HG03575 (cell line): ENCODE data around the gene LSM12.

ENCODE experiments used
- ATAC-seq: cut with Tn5 transposase; IDR thresholded peaks from one replicate; pipeline ENCODE4 v1.9.1; 2021; ENCODE audit not compliant: unreplicated experiment, insufficient number of reproducible peaks, low FRiP score; ENCODE audit errors: extremely low read depth

The LSM12 gene

DNA sequence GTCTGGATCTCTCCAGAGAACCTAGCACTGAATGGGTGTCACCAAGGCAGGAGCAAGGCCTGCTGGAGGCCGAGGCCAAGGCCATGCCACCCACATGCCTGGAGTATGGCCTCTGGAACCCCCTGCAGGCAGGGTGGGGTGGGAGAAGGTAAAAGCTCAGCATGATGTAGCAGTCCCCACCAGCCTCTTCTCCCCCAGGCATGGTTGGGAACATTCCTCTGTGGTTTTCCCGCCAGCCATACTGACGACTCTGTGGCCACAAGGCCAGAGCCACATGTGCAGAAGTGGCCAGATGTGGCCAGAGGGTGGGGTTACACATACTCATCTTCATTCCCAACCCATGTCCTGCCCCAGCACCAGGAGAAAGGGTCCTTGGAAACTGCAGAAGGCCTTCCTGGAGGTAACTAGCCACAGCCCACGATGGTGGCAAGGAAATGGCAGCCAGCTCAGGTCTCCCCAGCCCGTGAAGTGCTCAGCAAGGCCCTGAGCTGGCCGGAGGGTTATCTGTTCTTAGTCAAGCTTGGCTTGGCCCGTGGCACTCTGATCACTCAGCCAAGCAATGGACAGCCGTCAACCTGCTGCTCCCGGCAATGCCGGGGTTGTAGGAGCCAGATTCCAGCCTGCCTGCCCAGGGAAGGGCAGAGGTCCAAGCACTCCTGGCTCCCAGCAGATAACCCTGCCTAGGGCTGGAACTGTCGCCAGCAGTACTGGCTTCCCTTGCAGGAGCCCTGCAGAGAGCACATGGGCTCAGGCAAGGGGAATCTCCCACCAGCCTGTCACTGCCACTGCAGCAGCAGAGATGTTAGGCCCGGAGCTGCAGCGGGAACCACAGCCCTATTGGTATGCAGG lies 30.9 kb upstream of the LSM12 start:
- no peak for ATAC-seq

DNA sequence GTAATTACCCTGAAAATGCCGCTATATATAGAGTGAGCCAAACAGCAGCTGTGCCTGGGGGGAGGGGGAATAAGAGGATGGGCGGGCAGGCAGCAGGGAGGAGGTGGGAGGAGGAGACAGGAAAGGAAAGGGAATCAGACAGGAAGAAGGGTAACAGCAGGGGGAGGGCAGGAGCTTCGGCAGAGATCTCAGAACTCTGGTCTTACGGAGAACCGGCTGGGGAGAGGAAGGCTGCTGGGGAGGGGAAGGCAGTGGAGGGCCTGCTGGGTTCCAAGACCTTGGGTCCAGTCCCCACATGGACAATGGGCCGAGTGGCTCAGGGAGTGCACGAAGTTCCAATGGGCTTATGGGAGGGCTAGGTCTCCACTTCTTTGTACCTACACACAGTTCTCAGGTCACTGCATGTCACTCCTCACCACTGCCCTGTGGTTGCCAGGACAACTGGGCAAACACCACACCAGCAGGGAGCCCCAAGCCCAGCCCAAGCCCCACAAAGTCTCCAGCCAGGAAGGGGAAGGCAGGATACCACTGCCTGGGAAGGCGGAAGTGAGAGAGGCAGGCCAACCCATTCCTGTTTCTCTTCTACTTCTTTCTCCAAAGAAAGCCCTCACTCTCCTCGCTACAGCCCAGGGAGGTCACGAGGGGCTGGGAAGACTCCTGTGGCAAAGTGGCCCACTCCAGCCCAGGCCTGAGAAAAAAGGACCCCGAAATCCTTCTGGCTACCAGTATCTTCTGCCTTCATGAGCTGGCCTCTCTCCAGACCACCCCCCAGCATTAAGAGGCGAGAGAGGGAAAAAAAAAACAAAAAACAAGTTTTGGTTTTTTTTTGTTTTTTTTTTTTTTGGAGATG lies 29.4 kb upstream of the LSM12 start:
- no peak for ATAC-seq

- no peak for ATAC-seq
Measured at GRCh38 chr17:44095388-44095646, 28.8 kb upstream of the LSM12 start.

- no peak for ATAC-seq
Measured at GRCh38 chr17:44094701-44095387, 28.4 kb upstream of the LSM12 start.

- no peak for ATAC-seq
Measured at GRCh38 chr17:44093231-44093900, 26.9 kb upstream of the LSM12 start.

- ATAC-seq = no peak
Measured at GRCh38 chr17:44092051-44092450, 25.6 kb upstream of the LSM12 start.

DNA sequence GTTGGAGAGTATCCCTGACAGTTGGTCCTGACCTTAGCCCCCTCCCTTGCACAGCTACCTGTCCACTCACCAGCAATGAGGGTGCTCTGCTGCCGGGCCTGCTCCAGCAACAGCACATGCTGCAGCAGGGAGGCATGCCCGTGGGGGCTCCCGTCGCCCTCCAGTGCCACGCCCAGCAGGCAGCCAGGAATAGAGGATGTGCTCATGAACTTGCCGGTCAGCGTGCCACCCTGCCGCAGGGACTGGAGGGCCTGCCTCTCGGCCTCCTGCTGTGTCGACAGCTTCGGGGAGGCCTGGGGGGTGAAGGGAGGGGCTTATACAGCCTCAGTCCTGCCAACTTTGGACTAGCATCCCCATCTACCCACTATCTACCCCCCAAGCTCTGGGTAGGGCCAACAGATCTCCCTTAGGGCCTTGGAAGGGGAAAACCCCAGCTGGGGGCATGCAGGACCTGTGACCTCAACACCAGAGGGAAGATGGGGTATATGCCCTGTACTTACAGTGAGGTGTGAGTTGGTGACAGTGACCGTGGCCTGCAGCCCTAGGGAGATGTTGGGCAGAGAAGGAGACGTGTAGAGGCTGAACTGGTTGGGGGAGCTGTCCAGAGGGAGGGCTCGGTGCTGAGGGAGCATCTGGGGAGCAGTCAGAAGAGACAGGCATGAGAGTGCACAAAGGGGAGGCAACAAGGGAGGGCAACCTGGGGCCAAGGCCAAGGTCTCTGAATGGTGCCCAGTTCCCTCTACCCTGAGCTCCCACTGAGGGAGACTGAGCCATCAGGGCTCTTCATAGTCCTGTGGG lies 24.9 kb upstream of the LSM12 start:
- no peak for ATAC-seq

- ATAC-seq = no peak
Measured at GRCh38 chr17:44088254-44088653, 21.8 kb upstream of the LSM12 start.

GRCh38 chr17:44087319-44087718 lies 20.8 kb upstream of the LSM12 start:
- no peak for ATAC-seq

DNA sequence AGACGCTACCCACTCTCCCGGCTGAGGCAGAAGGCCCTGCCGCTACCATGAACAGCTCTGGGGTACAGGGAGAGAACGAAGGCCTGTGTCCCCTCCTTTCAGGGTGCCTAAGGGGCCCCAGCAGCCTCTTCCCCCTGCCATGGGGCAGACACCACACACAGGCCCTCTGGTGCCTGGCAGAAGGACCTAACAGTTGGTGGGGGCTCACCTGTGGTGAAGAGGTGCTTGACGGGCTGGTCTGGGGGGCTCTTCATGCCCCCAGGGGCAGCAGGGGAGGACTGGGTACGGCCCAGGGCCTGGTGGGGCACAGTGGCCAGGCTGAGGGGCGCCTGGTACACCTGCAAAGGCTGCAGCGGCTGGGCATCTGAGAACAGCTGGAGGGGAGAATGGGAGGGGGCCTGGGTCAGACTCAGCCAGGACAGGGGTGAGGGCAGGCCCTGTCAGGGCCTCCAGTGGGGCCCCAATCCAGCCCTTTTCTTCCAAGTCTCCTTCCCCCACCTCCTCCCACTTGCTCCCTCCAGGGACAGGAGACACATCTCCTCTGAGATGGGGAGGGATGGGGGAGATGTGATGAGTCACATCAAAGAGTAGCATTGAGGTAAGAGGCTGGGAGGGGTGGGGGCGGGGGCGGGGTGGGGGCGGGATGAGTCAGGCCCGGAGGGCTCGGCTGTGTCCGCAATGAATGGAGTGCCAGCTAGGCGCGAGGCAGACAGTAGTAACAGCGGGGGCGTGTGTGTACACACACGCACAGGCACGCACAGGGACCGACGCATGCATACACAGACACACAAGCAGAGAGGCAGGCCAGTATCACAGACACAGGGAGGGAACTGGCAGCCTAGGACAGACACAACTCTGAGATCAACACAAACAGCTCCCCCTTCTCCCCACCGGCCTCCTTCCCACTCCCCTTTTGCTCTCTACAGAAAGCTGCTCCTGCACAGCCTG lies 20.2 kb upstream of the LSM12 start:
- no peak for ATAC-seq

DNA sequence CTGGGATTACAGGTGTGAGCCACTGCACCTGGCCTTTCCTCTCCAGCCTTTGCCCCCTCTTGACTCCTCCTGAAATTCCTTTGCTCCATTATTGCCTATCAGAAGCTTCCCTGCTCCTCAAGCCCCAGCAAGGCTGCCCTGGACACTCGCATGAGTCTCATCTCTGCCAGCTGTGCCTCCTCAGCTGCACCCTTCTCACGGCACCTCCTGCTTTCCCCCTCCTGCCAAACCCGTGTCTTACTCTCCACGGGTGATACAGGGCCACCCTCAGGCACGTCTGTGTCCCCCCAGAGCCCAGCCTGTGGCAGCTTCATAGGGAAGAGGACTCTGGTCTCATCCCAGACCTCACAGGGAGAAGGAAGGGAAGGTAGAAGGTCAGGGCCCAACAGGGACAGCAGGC lies 19.4 kb upstream of the LSM12 start:
- no peak for ATAC-seq

GRCh38 chr17:44084921-44085320 lies 18.4 kb upstream of the LSM12 start:
- ATAC-seq = no peak

GRCh38 chr17:44084131-44084538 lies 17.7 kb upstream of the LSM12 start:
- ATAC-seq = no peak

GRCh38 chr17:44083250-44083849 lies 16.9 kb upstream of the LSM12 start:
- ATAC-seq = no peak

DNA sequence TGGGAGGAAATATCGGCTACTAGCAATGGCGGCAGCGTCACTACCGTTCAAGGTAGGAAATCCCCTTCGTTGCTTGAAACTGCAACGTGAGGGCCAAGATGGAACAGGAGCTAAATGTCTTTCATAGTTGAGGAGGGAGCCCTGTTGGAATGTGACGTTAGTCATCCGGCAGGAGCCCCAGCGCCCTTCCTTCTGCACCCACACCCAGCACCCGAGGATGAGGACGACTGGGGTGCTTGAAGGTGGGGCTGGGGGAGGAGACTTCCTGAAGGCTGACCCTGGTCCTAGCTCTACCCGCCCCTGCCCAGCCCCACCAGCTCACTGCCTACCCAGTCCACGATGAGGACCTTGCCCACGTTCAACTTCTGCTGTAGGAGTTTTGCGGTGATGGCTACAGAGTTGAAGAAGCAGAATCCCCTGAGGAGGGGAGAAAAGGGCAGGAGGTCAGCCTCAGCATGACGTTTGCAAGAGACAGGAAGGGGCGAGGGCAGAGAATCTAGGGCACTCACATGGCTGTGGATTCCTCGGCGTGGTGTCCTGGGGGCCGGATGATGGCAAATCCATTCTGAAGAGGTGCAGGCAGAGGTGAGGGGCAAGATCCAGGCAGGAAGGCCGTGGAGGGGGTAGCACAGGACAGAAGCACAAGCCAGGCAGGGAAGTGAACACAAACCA lies 15.9 kb upstream of the LSM12 start:
- no peak for ATAC-seq

DNA sequence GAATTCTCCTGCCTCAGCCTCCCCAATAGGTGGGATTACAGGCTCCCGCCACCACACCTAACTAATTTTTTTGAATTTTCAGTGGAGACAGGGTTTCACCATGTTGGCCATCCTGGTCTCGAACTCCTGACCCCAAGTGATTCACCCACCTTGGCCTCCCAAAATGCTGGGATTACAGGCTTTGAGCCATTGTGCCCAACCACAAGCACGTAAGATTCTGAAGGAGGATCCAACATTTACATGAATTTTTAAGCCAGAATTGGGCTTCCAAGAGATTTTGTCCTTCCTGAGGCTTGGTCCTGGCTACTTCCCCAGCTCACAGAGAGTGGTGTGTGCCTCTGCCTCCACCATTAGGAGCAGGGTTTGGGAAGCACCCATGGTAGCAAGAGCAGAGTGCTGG lies 15.2 kb upstream of the LSM12 start:
- ATAC-seq = no peak
